ENCODE measurements around the gene OR4Q2. TPM values are rescaled to one million over a fixed set of nuclear protein-coding genes. Genes with fewer than 3 reads are reported as not detected.
"Not testable (repeated sequence)": the region's sequence is repeated elsewhere in the genome, so short reads cannot be mapped to it uniquely, and the experiment has no call there.

OR4Q2 gene
- not detected for total RNA-seq

GRCh38 chr14:20001863-20002262, at the start of gene OR4Q2:
Gene OR4Q2, plus strand, starts transcription at chr14:20002163.
- intact Hi-C loops (cut with DNase I; ENCODE audit: low total_unique reads) = no loop called here
- Histone ChIP-seq H3K4me1 (no peaks in the 10 kb centered on the region), H3K27ac (no peak within 1 kb of the TSS), H3K27me3 (no peaks in the 10 kb centered on the region), H3K4me3 (no peak within 1 kb of the TSS), H3K36me3 (no peaks in the 10 kb centered on the region), H3K9me3 (no peaks in the 10 kb centered on the region)
- no peak for DNase-seq (ENCODE audit: low spot score in 2 of 2)
- TF ChIP-seq CTCF (IDR thresholded peaks at IDR 0.05) (no peak), POLR2A (IDR thresholded peaks at IDR 0.05) (no peak), POLR2AphosphoS5 (IDR thresholded peaks at IDR 0.05) (no peak)

DNA sequence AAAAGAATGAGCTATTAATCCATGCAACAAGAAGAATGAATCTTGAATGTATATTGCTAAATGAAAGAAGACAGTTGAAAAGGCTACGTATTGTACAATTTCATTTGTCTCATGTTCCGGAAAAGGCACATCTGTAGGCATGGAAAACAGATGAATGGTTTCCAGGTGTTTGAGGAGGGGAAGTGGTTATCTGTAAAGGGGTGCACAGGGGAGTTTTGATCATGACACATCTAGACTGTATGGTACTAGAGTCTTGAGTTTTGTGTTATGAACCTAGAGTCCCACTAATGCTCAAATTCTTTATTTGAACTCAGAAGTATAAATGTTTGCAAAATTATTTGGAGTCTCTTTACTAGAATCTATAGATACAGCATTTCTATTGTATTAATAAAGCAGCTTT, 32.2 kb upstream of the OR4Q2 start:
- DNase-seq (ENCODE audit: low spot score in 2 of 2); H3K36me3 ChIP-seq; H3K4me1 ChIP-seq; intact Hi-C loops (cut with DNase I; ENCODE audit: low total_unique reads); H3K27me3 ChIP-seq; H3K9me3 ChIP-seq; H3K27ac ChIP-seq; H3K4me3 ChIP-seq: not testable (repeated sequence)

GRCh38 chr14:19974844-19975243, 27.1 kb upstream of the OR4Q2 start:
- H3K4me1 ChIP-seq = no peaks in the 10 kb centered on the region
- H3K4me3 ChIP-seq = no peak overlapping the region
- DNase-seq (ENCODE audit: low spot score in 2 of 2) = no peak
- intact Hi-C loops (cut with DNase I; ENCODE audit: low total_unique reads) = no loop called here
- TF ChIP-seq POLR2AphosphoS5 (IDR thresholded peaks at IDR 0.05) (no peak), CTCF (IDR thresholded peaks at IDR 0.05) (no peak), POLR2A (IDR thresholded peaks at IDR 0.05) (no peak)
- H3K27ac ChIP-seq = no peak overlapping the region
- H3K9me3 ChIP-seq = no peaks in the 10 kb centered on the region
- no peaks in the 10 kb centered on the region for H3K27me3 ChIP-seq
- H3K36me3 ChIP-seq = no peaks in the 10 kb centered on the region

DNA sequence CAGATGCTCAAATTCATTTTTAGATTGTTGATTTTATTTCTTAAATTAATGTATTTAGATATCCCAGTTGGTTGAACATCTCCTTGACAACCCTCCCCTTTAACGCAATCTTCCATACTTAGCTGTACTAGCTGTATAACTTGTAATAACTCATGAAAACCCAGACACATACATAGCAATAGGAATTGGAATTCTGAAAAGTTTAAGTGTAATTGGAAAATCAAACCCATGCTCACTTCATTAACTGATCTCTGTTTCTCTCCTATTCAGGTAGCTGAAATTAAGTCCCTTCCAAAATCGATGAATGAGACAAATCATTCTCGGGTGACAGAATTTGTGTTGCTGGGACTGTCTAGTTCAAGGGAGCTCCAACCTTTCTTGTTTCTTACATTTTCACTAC, 26.7 kb upstream of the OR4Q2 start, which contains the start of gene OR4K15:
TSS of gene OR4K15 (plus strand) at position 301 of the 400 bp plus-strand sequence. CDS start at position 301, 0 bp downstream.
- H3K27me3 ChIP-seq = no peaks in the 10 kb centered on the region
- H3K4me1 ChIP-seq = no peaks in the 10 kb centered on the region
- H3K4me3 ChIP-seq = no peak within 1 kb of the TSS
- H3K36me3 ChIP-seq = no peaks in the 10 kb centered on the region
- no peak for TF ChIP-seq POLR2A (IDR thresholded peaks at IDR 0.05)
- TF ChIP-seq POLR2AphosphoS5 (IDR thresholded peaks at IDR 0.05) = no peak
- no peak for TF ChIP-seq CTCF (IDR thresholded peaks at IDR 0.05)
- H3K9me3 ChIP-seq = no peaks in the 10 kb centered on the region
- intact Hi-C loops (cut with DNase I; ENCODE audit: low total_unique reads) = no loop called here
- no peak within 1 kb of the TSS for H3K27ac ChIP-seq
- DNase-seq (ENCODE audit: low spot score in 2 of 2) = no peak

DNA sequence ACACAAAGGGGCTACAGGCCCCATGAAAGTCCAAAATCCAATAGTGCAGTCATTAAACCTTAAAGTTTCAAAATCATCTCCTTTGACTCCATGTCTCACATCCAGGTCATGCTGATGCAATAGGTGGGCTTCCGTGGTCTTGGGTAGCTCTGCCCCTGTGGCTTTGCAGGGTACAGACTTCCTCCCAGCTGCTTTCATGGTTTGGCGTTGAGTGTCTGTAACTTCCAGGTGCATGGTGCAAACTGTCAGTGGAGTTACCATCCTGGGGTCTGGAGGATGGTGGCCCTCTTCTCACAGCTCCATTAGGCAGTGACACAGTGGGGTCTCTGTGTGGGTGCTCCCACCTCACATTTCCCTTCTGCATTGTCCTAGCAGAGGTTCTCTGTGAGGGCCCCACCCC, 8.5 kb upstream of the OR4Q2 start:
- DNase-seq (ENCODE audit: low spot score in 2 of 2) = no peak
- Histone ChIP-seq H3K9me3 (no peaks in the 10 kb centered on the region), H3K36me3 (no peaks in the 10 kb centered on the region), H3K4me1 (no peaks in the 10 kb centered on the region), H3K27ac (no peak overlapping the region), H3K27me3 (no peaks in the 10 kb centered on the region), H3K4me3 (no peak overlapping the region)
- no peak for TF ChIP-seq CTCF (IDR thresholded peaks at IDR 0.05)
- no peak for TF ChIP-seq POLR2A (IDR thresholded peaks at IDR 0.05)
- TF ChIP-seq POLR2AphosphoS5 (IDR thresholded peaks at IDR 0.05) = no peak
- intact Hi-C loops (cut with DNase I; ENCODE audit: low total_unique reads) = no loop called here

GRCh38 chr14:20002319-20002718, 356 bp downstream of the OR4Q2 start:
- DNase-seq (ENCODE audit: low spot score in 2 of 2) = no peak
- intact Hi-C loops (cut with DNase I; ENCODE audit: low total_unique reads) = no loop called here
- Histone ChIP-seq H3K4me3 (no peak overlapping the region), H3K4me1 (no peaks in the 10 kb centered on the region), H3K9me3 (no peaks in the 10 kb centered on the region), H3K27ac (no peak overlapping the region), H3K27me3 (no peaks in the 10 kb centered on the region), H3K36me3 (no peaks in the 10 kb centered on the region)
- no peak for TF ChIP-seq POLR2A (IDR thresholded peaks at IDR 0.05)
- no peak for TF ChIP-seq POLR2AphosphoS5 (IDR thresholded peaks at IDR 0.05)
- TF ChIP-seq CTCF (IDR thresholded peaks at IDR 0.05) = no peak
